ENCODE results near the gene CCSER2. TPM values are rescaled to one million over a fixed set of nuclear protein-coding genes. Genes with fewer than 3 reads are reported as not detected.
"Not testable (repeated sequence)": the region's sequence is repeated elsewhere in the genome, so short reads cannot be mapped to it uniquely, and the experiment has no call there.

Gene CCSER2
- total and polyA plus RNA-seq, 4 donors, result 54.1 to 108 (median 66.8) TPM

GRCh38 chr10:84398696-84399095 lies 70.3 kb downstream of the CCSER2 start:
- Histone ChIP-seq H3K4me1 (ENCODE audit: control insufficient read depth, insufficient read depth, low read length) (no peaks in the 10 kb centered on the region), H3K27ac (ENCODE audit: low read depth, low read length) (no peak overlapping the region), H3K36me3 (ENCODE audit: control insufficient read depth, insufficient read depth, low read length) (no peaks in the 10 kb centered on the region), H3K27me3 (ENCODE audit: control insufficient read depth, insufficient read depth, low read length) (no peaks in the 10 kb centered on the region), H3K4me3 (ENCODE audit: low read depth, low read length) (no peak overlapping the region), H3K9me3 (ENCODE audit: control insufficient read depth, insufficient read depth, low read length) (peaks cover 1% of the 10 kb centered on the region)
- DNase-seq (ENCODE audit: low read depth in 4 of 6, low spot score in 6 of 6), result no peak

- Histone ChIP-seq H3K36me3 (ENCODE audit: control insufficient read depth, insufficient read depth, low read length) (no peaks in the 10 kb centered on the region), H3K27ac (ENCODE audit: low read depth, low read length) (no peak overlapping the region), H3K9me3 (ENCODE audit: control insufficient read depth, insufficient read depth, low read length) (no peaks in the 10 kb centered on the region), H3K4me1 (ENCODE audit: control insufficient read depth, insufficient read depth, low read length) (no peaks in the 10 kb centered on the region), H3K27me3 (ENCODE audit: control insufficient read depth, insufficient read depth, low read length) (no peaks in the 10 kb centered on the region), H3K4me3 (ENCODE audit: low read depth, low read length) (no peak overlapping the region)
- 88% methylated on average over 3 of the region's 6 CpGs for WGBS (ENCODE audit: insufficient coverage)
- peak in 1 of 6 donors; percentile 5 for DNase-seq (ENCODE audit: low read depth in 4 of 6, low spot score in 6 of 6)
Measured at GRCh38 chr10:84401854-84402611, 73.6 kb downstream of the CCSER2 start.

- WGBS (ENCODE audit: insufficient coverage), result 100% methylated on average over 1 of the region's 1 CpG
- no peak for DNase-seq (ENCODE audit: low read depth in 4 of 6, low spot score in 6 of 6)
- no peaks in the 10 kb centered on the region for H3K27me3 ChIP-seq (ENCODE audit: control insufficient read depth, insufficient read depth, low read length)
- H3K4me3 ChIP-seq (ENCODE audit: low read depth, low read length), result no peak overlapping the region
- H3K4me1 ChIP-seq (ENCODE audit: control insufficient read depth, insufficient read depth, low read length), result no peaks in the 10 kb centered on the region
- no peak overlapping the region for H3K27ac ChIP-seq (ENCODE audit: low read depth, low read length)
- H3K9me3 ChIP-seq (ENCODE audit: control insufficient read depth, insufficient read depth, low read length), result peaks cover under 1% of the 10 kb centered on the region
- no peaks in the 10 kb centered on the region for H3K36me3 ChIP-seq (ENCODE audit: control insufficient read depth, insufficient read depth, low read length)
Measured at GRCh38 chr10:84404783-84405182, 76.4 kb downstream of the CCSER2 start.

- H3K36me3 ChIP-seq (ENCODE audit: control insufficient read depth, insufficient read depth, low read length), result no peaks in the 10 kb centered on the region
- no peaks in the 10 kb centered on the region for H3K27me3 ChIP-seq (ENCODE audit: control insufficient read depth, insufficient read depth, low read length)
- no CpG with 5 or more reads among the region's 2 CpGs for WGBS (ENCODE audit: insufficient coverage)
- no peaks in the 10 kb centered on the region for H3K4me1 ChIP-seq (ENCODE audit: control insufficient read depth, insufficient read depth, low read length)
- no peak overlapping the region for H3K4me3 ChIP-seq (ENCODE audit: low read depth, low read length)
- H3K27ac ChIP-seq (ENCODE audit: low read depth, low read length), result no peak overlapping the region
- H3K9me3 ChIP-seq (ENCODE audit: control insufficient read depth, insufficient read depth, low read length), result peaks cover 2% of the 10 kb centered on the region
- no peak for DNase-seq (ENCODE audit: low read depth in 4 of 6, low spot score in 6 of 6)
Measured at GRCh38 chr10:84405662-84406061, 77.3 kb downstream of the CCSER2 start.

GRCh38 chr10:84406561-84406960 lies 78.2 kb downstream of the CCSER2 start:
- Histone ChIP-seq H3K4me1 (ENCODE audit: control insufficient read depth, insufficient read depth, low read length) (no peaks in the 10 kb centered on the region), H3K27ac (ENCODE audit: low read depth, low read length) (peak overlapping the region; percentile 29), H3K27me3 (ENCODE audit: control insufficient read depth, insufficient read depth, low read length) (no peaks in the 10 kb centered on the region), H3K4me3 (ENCODE audit: low read depth, low read length) (no peak overlapping the region), H3K9me3 (ENCODE audit: control insufficient read depth, insufficient read depth, low read length) (peaks cover 4% of the 10 kb centered on the region), H3K36me3 (ENCODE audit: control insufficient read depth, insufficient read depth, low read length) (no peaks in the 10 kb centered on the region)
- no CpG with 5 or more reads among the region's 3 CpGs for WGBS (ENCODE audit: insufficient coverage)
- peak in 1 of 6 donors; percentile 65 for DNase-seq (ENCODE audit: low read depth in 4 of 6, low spot score in 6 of 6)

GRCh38 chr10:84407388-84408049 lies 79.1 kb downstream of the CCSER2 start:
- Histone ChIP-seq H3K36me3 (ENCODE audit: control insufficient read depth, insufficient read depth, low read length) (no peaks in the 10 kb centered on the region), H3K9me3 (ENCODE audit: control insufficient read depth, insufficient read depth, low read length) (peaks cover 4% of the 10 kb centered on the region), H3K4me3 (ENCODE audit: low read depth, low read length) (no peak overlapping the region), H3K27me3 (ENCODE audit: control insufficient read depth, insufficient read depth, low read length) (no peaks in the 10 kb centered on the region), H3K27ac (ENCODE audit: low read depth, low read length) (no peak overlapping the region), H3K4me1 (ENCODE audit: control insufficient read depth, insufficient read depth, low read length) (no peaks in the 10 kb centered on the region)
- 42% methylated on average over 1 of the region's 2 CpGs for WGBS (ENCODE audit: insufficient coverage)
- peak in 1 of 6 donors; percentile 24 for DNase-seq (ENCODE audit: low read depth in 4 of 6, low spot score in 6 of 6)

- no peak overlapping the region for H3K4me3 ChIP-seq (ENCODE audit: low read depth, low read length)
- no peak for DNase-seq (ENCODE audit: low read depth in 4 of 6, low spot score in 6 of 6)
- no peak overlapping the region for H3K27ac ChIP-seq (ENCODE audit: low read depth, low read length)
- no peaks in the 10 kb centered on the region for H3K4me1 ChIP-seq (ENCODE audit: control insufficient read depth, insufficient read depth, low read length)
- 100% methylated on average over 2 of the region's 2 CpGs for WGBS (ENCODE audit: insufficient coverage)
- peaks cover 2% of the 10 kb centered on the region for H3K36me3 ChIP-seq (ENCODE audit: control insufficient read depth, insufficient read depth, low read length)
- H3K27me3 ChIP-seq (ENCODE audit: control insufficient read depth, insufficient read depth, low read length), result no peaks in the 10 kb centered on the region
- peaks cover 8% of the 10 kb centered on the region for H3K9me3 ChIP-seq (ENCODE audit: control insufficient read depth, insufficient read depth, low read length)
Measured at GRCh38 chr10:84412482-84412881, 84.1 kb downstream of the CCSER2 start.

GRCh38 chr10:84414110-84414509 lies 85.7 kb downstream of the CCSER2 start:
- H3K36me3 ChIP-seq (ENCODE audit: control insufficient read depth, insufficient read depth, low read length); DNase-seq (ENCODE audit: low read depth in 4 of 6, low spot score in 6 of 6); H3K9me3 ChIP-seq (ENCODE audit: control insufficient read depth, insufficient read depth, low read length); H3K27me3 ChIP-seq (ENCODE audit: control insufficient read depth, insufficient read depth, low read length); H3K4me1 ChIP-seq (ENCODE audit: control insufficient read depth, insufficient read depth, low read length); H3K27ac ChIP-seq (ENCODE audit: low read depth, low read length); H3K4me3 ChIP-seq (ENCODE audit: low read depth, low read length): not testable (repeated sequence)
- 83% methylated on average over 1 of the region's 2 CpGs for WGBS (ENCODE audit: insufficient coverage)

- 94% methylated on average over 9 of the region's 10 CpGs for WGBS (ENCODE audit: insufficient coverage)
- Histone ChIP-seq H3K27me3 (ENCODE audit: control insufficient read depth, insufficient read depth, low read length) (no peaks in the 10 kb centered on the region), H3K4me1 (ENCODE audit: control insufficient read depth, insufficient read depth, low read length) (no peaks in the 10 kb centered on the region), H3K9me3 (ENCODE audit: control insufficient read depth, insufficient read depth, low read length) (peaks cover 6% of the 10 kb centered on the region), H3K4me3 (ENCODE audit: low read depth, low read length) (no peak overlapping the region), H3K27ac (ENCODE audit: low read depth, low read length) (no peak overlapping the region), H3K36me3 (ENCODE audit: control insufficient read depth, insufficient read depth, low read length) (peaks cover 5% of the 10 kb centered on the region)
- DNase-seq (ENCODE audit: low read depth in 4 of 6, low spot score in 6 of 6), result no peak
Measured at GRCh38 chr10:84415539-84416244, 87.3 kb downstream of the CCSER2 start.
